GM12878 (cell line): ENCODE data around the gene CASP8. TPM values are rescaled to one million over a fixed set of nuclear protein-coding genes. Genes with fewer than 3 reads are reported as not detected.

Experiments used
- ATAC-seq: fragments of 200-7000 bp; cut with Tn5 transposase; 3 replicates; pipeline ENCODE4 v1.9.1; 2020; ENCODE audit warnings: mild to moderate bottlenecking, moderate library complexity
- BruUV-seq: library from RNA; stranded (reverse); fragments of 400-500 nt; replicated peaks from 2 replicates; lab custom pipeline; 2021; lab: Mats Ljungman, UMichigan
- CTCF ChIA-PET: fragments of 300-600 bp; sonication (Branson Sonifier 250); formaldehyde crosslinking; extraction: SDS; loops from one replicate; lab custom pipeline; 2021; ENCODE audit warnings: inconsistent platforms; lab: Yijun Ruan, JAX
- POLR2A ChIA-PET: fragments of 350-600 bp; formaldehyde crosslinking; extraction: SDS; loops from one replicate; lab custom pipeline; 2021; ENCODE audit warnings: inconsistent platforms; lab: Charles Lee
- RAD21 ChIA-PET: fragments of 300-600 bp; sonication (Branson Sonifier 250); formaldehyde crosslinking; loops from one replicate; lab custom pipeline; 2023; ENCODE audit warnings: antibody characterized with exemption; ENCODE audit not compliant: unreplicated experiment; lab: Charles Lee
- SMC1A ChIA-PET: fragments of 300-600 bp; sonication (Branson Sonifier 250); formaldehyde crosslinking; loops from one replicate; lab custom pipeline; 2023; ENCODE audit not compliant: unreplicated experiment, uncharacterized antibody; lab: Charles Lee
- DNase-seq: peaks from one replicate; pipeline ENCODE4 v3.0.0-alpha.2; 2011; ENCODE audit warnings: low read depth, low spot score
- FAIRE-seq: peaks from 3 replicates; lab custom pipeline; 2011; peaks lifted over from hg19 to GRCh38; lab: Jason Lieb, UNC
- H2AFZ ChIP-seq: 2 replicates; pipeline ENCODE4 v1.6.0; 2011; ENCODE audit warnings: low read depth, low read length, control low read depth; ENCODE audit not compliant: control insufficient read depth
- H3K27ac ChIP-seq: 2 replicates; pipeline ENCODE4 v1.5.1; 2011; ENCODE audit warnings: control low read depth; ENCODE audit not compliant: control insufficient read depth, insufficient read depth
- H3K27me3 ChIP-seq, 2 experiments: replicated peaks in 1 of 2; 2 replicates each; pipeline versions ENCODE4 v1.6.0 to v1.6.1; 2011; ENCODE audit warnings: low read length in 1 of 2; ENCODE audit not compliant: control insufficient read depth in 2 of 2, insufficient read depth in 2 of 2
- H3K36me3 ChIP-seq, 2 experiments: 2 replicates each; pipeline ENCODE4 v1.5.1; 2011; ENCODE audit warnings: low read length in 1 of 2; ENCODE audit not compliant: control insufficient read depth in 2 of 2, insufficient read depth in 2 of 2
- H3K4me1 ChIP-seq: 2 replicates; pipeline ENCODE4 v1.6.1; 2011; ENCODE audit warnings: mild to moderate bottlenecking, low read length, moderate library complexity, mixed read lengths; ENCODE audit not compliant: control insufficient read depth, insufficient read depth
- H3K4me2 ChIP-seq: 2 replicates; pipeline ENCODE4 v1.6.0; 2011; ENCODE audit warnings: control low read depth; ENCODE audit not compliant: control insufficient read depth, insufficient read depth
- H3K4me3 ChIP-seq: fragments of 200-600 bp; sonication (generic); 2 replicates; pipeline ENCODE4 v1.5.1; 2016
- H3K79me2 ChIP-seq: 2 replicates; pipeline ENCODE4 v1.6.0; 2011; ENCODE audit warnings: low read length; ENCODE audit not compliant: control insufficient read depth, insufficient read depth
- H3K9ac ChIP-seq: 2 replicates; pipeline ENCODE4 v1.8.0; 2011; ENCODE audit warnings: low read length, control low read depth, mixed read lengths; ENCODE audit not compliant: control insufficient read depth, insufficient read depth
- H3K9me3 ChIP-seq: replicated peaks from 3 replicates; pipeline ENCODE4 v1.5.1; 2011; ENCODE audit warnings: mild to moderate bottlenecking, low read length; ENCODE audit not compliant: control insufficient read depth, insufficient read depth
- H4K20me1 ChIP-seq: 2 replicates; pipeline ENCODE4 v1.6.0; 2011; ENCODE audit not compliant: control insufficient read depth, insufficient read depth
- BHLHE40 ChIP-seq, 2 experiments: fragments of 450-650 bp in 1 of 2; IDR thresholded peaks; 2 replicates each; pipeline ENCODE4 v1.6.1; 2011 to 2017; ENCODE audit warnings: low read depth in 2 of 2, borderline replicate concordance in 1 of 2, improper control_type of control experiment in 1 of 2, low read length in 1 of 2, mild to moderate bottlenecking in 1 of 2
- HDAC6 ChIP-seq: fragments of 200-600 bp; sonication (generic); IDR thresholded peaks from one replicate; pipeline ENCODE4 v1.8.0; 2017; ENCODE audit warnings: antibody characterized with exemption; ENCODE audit not compliant: unreplicated experiment
- IKZF2 ChIP-seq, 2 experiments: fragments of 450-650 bp; IDR thresholded peaks; 2 replicates each; pipeline ENCODE4 v1.6.1; 2017; ENCODE audit warnings: mild to moderate bottlenecking in 2 of 2, moderate library complexity in 2 of 2
- PAX8 ChIP-seq: fragments of 450-650 bp; IDR thresholded peaks from 2 replicates; pipeline ENCODE4 v1.6.1; 2017; ENCODE audit warnings: mild to moderate bottlenecking, moderate library complexity
- RBBP5 ChIP-seq: fragments of 200-600 bp; sonication (generic); conservative IDR thresholded peaks from 2 replicates; pipeline ENCODE4 v1.6.1; 2016
- WGBS: methylation state at CpG from one replicate; pipeline ENCODE4 v1.1.6; 2016; ENCODE audit warnings: low lambda C conversion rate; ENCODE audit not compliant: insufficient replicate concordance, insufficient coverage; ENCODE audit errors: missing lambda C conversion rate; 5-methylcytosine and 5-hydroxymethylcytosine counted together
- in situ Hi-C: fragments of 300-500 bp; cut with MboI; formaldehyde crosslinking; loops from 9 replicates; pipeline ENCODE4 v1.14.3; 2018; ENCODE audit warnings: mixed read lengths
- intact Hi-C: fragments of 100-400 bp; cut with micrococcal nuclease; formaldehyde crosslinking; loops from one replicate; pipeline ENCODE4 v1.14.2; 2022; ENCODE audit not compliant: unreplicated experiment
- polyA plus RNA-seq, 11 experiments: library from polyadenylated mRNA; depleted of rRNA in 4 of 11; unstranded in 6 of 11; stranded (reverse) in 5 of 11; fragments of >200 nt; fragmentation: Nextera tagmentation in 4 of 11; fragmentation: Illumina TruSeq in 1 of 11; extraction: Ambion mirVana in 4 of 11; extraction: Trizol in 1 of 11; gene quantifications; 1 replicate in 1 of 11; 2 replicates in 10 of 11; pipeline versions ENCODE4 v1.2.1 to v1.2.3, GENCODE V29; 2011 to 2016; ENCODE audit warnings: inconsistent platforms in 2 of 11, missing spikeins in 2 of 11, low read depth in 1 of 11
- total RNA-seq, 4 experiments: library from RNA; depleted of rRNA in 3 of 4; stranded (reverse); fragments of >200 nt in 3 of 4; fragmentation: Illumina TruSeq in 1 of 4; extraction: Trizol in 1 of 4; gene quantifications; 2 replicates each; pipeline versions ENCODE4 v1.2.1 to v1.2.3, GENCODE V29; 2013 to 2021
- TF ChIP-seq, protein P1 (sequence below): IDR thresholded peaks from 2 replicates; pipeline ENCODE4 v1.6.1; 2011; ENCODE audit warnings: low read depth, low read length, improper control_type of control experiment, borderline replicate concordance
- TF ChIP-seq, protein P2 (sequence below): IDR thresholded peaks from 2 replicates; pipeline ENCODE4 v1.6.1; 2012; ENCODE audit warnings: improper control_type of control experiment, low read depth, low read length; ENCODE audit not compliant: insufficient replicate concordance
- TF ChIP-seq, protein P3 (sequence below): fragments of 450-650 bp; formaldehyde crosslinking; IDR thresholded peaks from 2 replicates; pipeline ENCODE4 v1.4.0; 2020; ENCODE audit warnings: mild to moderate bottlenecking, moderate library complexity

CASP8 gene
- total and polyA plus RNA-seq, 10 of the 15 experiments (the other 5 are each of a cell fraction or from before 2014, with no cell fraction given): 18.6 to 54.1 (median 39.9) TPM

DNA sequence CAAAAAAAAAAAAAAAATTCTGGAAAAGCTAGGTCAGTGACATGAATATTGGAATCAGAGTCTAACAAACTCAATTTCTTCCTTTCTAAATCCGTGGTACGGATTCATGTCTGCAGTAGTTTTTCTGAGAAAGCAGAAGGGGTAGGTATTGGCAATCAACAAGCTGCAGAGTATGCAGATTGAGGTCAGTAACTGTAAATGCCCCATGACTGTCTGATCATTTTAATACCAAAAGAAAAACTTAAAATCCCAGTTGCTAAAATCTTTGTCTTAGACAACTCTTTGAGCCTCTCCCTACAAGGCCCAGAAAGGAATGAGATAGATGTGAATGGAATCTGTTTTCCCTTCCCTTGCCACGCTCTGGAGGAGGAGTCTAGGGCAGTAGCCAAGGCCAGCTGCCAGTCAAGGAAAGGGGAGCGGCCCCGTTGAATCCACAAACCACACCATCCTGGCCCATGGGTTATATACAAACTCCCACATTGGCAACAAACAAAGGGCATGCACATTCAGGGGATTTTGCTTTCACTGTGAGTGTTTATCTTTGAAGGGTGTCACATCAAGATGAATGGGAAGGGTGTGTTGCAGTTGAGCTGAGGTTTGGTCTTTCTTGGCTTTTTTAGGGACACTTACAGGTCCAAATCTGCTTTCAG lies 6.1 kb upstream of the CASP8 start (continued):
- no peak for TF ChIP-seq RBBP5
- TF ChIP-seq BHLHE40 (IDR thresholded peaks at IDR 0.05; ENCODE audit: borderline replicate concordance in 1 of 2, low read depth in 2 of 2, low read length in 1 of 2): 0 out of 4 replicates have a peak, but pooled peaks of 1 of the 2 experiments have one; percentile 11
- peak; percentile 29 to 55; a peak in 1 of 4 replicates for TF ChIP-seq IKZF2 (IDR thresholded peaks at IDR 0.05)
- TF ChIP-seq PAX8: no peak
- no peak for TF ChIP-seq HDAC6

DNA sequence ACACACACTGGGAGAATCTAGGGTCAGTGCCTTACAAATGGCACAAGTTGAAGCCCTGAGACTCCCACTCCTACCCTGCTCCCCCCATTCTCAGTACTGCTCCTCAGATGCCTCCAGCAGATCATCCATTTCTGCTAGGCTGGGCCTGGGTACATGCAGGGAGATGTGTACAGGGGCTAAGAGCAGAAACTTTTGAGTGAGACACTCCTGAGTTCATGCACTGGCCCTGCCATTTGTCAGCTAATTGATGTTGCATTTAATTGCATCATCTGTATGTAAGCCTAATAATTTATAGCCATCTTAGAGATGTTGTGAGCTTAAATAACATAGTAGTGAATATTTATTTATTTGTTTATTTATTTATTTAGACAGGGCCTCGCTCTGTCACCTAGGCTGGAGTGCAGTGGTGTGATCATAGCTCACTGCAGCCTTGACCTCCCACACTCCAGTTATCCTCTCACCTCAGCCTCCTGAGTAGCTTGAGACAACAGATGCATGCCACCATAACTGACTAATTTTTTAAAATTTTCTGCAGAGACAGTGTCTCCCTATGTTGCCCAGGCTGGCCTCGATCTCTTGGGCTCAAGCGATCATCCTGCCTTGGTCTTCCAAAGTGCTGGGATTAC lies 4.8 kb upstream of the CASP8 start:
- BruUV-seq: no TSS peak
- Histone ChIP-seq H3K4me3 (no peak overlapping the region), H3K27me3 (no peaks in the 10 kb centered on the region), H4K20me1 (no peaks in the 10 kb centered on the region), H2AFZ (no peak overlapping the region), H3K9me3 (no peaks in the 10 kb centered on the region; the same call in 2 of the 3 replicates), H3K27ac (no peak overlapping the region), H3K79me2 (peaks cover 7% of the 10 kb centered on the region), H3K36me3 (no peaks in the 10 kb centered on the region; a peak in 2 of 4 replicates), H3K4me2 (no peak overlapping the region), H3K4me1 (peaks cover 38% of the 10 kb centered on the region), H3K9ac (no peak overlapping the region)
- ATAC-seq (no peak), FAIRE-seq (no peak), DNase-seq (no peak)
- WGBS: 98% methylated on average over 3 of the region's 3 CpGs
- SMC1A ChIA-PET: interaction anchor here (0.9 to 10.5 kb wide), 7 partner anchors 8 to 22 kb away, joined by 4 to 87 read pairs (median 4); no protein-coding TSS in a partner anchor
- RAD21 ChIA-PET: interaction anchor here (1.3 to 4.4 kb wide), 4 partner anchors 9 to 22 kb away, joined by 4 to 33 read pairs (median 16); no protein-coding TSS in a partner anchor
- POLR2A ChIA-PET: interaction anchor here (0.7 to 1.5 kb wide), 4 partner anchors 8 to 129 kb away, joined by 3 to 4 read pairs (median 3); no protein-coding TSS in a partner anchor
- in situ Hi-C loops: no loop called here
- CTCF ChIA-PET: interaction anchor here (1.1 to 6.6 kb wide), 2 partner anchors 9 to 22 kb away, joined by 3 to 34 read pairs; no protein-coding TSS in a partner anchor
- intact Hi-C loops: loop anchor here (5.0 kb wide), 1 partner anchor 197 kb away; the partner anchor contains the start of genes STRADB and TRAK2
- TF ChIP-seq, protein P1, sequence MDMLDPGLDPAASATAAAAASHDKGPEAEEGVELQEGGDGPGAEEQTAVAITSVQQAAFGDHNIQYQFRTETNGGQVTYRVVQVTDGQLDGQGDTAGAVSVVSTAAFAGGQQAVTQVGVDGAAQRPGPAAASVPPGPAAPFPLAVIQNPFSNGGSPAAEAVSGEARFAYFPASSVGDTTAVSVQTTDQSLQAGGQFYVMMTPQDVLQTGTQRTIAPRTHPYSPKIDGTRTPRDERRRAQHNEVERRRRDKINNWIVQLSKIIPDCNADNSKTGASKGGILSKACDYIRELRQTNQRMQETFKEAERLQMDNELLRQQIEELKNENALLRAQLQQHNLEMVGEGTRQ: no peak
- TF ChIP-seq, protein P2, sequence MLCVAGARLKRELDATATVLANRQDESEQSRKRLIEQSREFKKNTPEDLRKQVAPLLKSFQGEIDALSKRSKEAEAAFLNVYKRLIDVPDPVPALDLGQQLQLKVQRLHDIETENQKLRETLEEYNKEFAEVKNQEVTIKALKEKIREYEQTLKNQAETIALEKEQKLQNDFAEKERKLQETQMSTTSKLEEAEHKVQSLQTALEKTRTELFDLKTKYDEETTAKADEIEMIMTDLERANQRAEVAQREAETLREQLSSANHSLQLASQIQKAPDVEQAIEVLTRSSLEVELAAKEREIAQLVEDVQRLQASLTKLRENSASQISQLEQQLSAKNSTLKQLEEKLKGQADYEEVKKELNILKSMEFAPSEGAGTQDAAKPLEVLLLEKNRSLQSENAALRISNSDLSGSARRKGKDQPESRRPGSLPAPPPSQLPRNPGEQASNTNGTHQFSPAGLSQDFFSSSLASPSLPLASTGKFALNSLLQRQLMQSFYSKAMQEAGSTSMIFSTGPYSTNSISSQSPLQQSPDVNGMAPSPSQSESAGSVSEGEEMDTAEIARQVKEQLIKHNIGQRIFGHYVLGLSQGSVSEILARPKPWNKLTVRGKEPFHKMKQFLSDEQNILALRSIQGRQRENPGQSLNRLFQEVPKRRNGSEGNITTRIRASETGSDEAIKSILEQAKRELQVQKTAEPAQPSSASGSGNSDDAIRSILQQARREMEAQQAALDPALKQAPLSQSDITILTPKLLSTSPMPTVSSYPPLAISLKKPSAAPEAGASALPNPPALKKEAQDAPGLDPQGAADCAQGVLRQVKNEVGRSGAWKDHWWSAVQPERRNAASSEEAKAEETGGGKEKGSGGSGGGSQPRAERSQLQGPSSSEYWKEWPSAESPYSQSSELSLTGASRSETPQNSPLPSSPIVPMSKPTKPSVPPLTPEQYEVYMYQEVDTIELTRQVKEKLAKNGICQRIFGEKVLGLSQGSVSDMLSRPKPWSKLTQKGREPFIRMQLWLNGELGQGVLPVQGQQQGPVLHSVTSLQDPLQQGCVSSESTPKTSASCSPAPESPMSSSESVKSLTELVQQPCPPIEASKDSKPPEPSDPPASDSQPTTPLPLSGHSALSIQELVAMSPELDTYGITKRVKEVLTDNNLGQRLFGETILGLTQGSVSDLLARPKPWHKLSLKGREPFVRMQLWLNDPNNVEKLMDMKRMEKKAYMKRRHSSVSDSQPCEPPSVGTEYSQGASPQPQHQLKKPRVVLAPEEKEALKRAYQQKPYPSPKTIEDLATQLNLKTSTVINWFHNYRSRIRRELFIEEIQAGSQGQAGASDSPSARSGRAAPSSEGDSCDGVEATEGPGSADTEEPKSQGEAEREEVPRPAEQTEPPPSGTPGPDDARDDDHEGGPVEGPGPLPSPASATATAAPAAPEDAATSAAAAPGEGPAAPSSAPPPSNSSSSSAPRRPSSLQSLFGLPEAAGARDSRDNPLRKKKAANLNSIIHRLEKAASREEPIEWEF: no peak
- TF ChIP-seq, protein P3, sequence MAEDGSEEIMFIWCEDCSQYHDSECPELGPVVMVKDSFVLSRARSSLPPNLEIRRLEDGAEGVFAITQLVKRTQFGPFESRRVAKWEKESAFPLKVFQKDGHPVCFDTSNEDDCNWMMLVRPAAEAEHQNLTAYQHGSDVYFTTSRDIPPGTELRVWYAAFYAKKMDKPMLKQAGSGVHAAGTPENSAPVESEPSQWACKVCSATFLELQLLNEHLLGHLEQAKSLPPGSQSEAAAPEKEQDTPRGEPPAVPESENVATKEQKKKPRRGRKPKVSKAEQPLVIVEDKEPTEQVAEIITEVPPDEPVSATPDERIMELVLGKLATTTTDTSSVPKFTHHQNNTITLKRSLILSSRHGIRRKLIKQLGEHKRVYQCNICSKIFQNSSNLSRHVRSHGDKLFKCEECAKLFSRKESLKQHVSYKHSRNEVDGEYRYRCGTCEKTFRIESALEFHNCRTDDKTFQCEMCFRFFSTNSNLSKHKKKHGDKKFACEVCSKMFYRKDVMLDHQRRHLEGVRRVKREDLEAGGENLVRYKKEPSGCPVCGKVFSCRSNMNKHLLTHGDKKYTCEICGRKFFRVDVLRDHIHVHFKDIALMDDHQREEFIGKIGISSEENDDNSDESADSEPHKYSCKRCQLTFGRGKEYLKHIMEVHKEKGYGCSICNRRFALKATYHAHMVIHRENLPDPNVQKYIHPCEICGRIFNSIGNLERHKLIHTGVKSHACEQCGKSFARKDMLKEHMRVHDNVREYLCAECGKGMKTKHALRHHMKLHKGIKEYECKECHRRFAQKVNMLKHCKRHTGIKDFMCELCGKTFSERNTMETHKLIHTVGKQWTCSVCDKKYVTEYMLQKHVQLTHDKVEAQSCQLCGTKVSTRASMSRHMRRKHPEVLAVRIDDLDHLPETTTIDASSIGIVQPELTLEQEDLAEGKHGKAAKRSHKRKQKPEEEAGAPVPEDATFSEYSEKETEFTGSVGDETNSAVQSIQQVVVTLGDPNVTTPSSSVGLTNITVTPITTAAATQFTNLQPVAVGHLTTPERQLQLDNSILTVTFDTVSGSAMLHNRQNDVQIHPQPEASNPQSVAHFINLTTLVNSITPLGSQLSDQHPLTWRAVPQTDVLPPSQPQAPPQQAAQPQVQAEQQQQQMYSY (CRISPR knock-in tag): no peak
